Adipocyte (in vitro differentiated cells): Measurements from ENCODE around the gene MED7.

ENCODE experiments used
- DNase-seq: peaks from one replicate; pipeline ENCODE4 v3.0.0-alpha.2; 2015; ENCODE audit warnings: low read depth
- H3K27me3 ChIP-seq: replicated peaks from 2 replicates; pipeline ENCODE4 v1.7.0; 2013; ENCODE audit warnings: mild to moderate bottlenecking, low read length, moderate library complexity; ENCODE audit not compliant: control insufficient read depth, insufficient read depth
- H3K36me3 ChIP-seq: 2 replicates; pipeline ENCODE4 v1.7.0; 2013; ENCODE audit warnings: low read length, mild to moderate bottlenecking, moderate library complexity; ENCODE audit not compliant: control insufficient read depth, insufficient read depth, severe bottlenecking
- H3K4me1 ChIP-seq: 2 replicates; pipeline ENCODE4 v1.7.0; 2013; ENCODE audit warnings: mild to moderate bottlenecking, low read length, moderate library complexity; ENCODE audit not compliant: control insufficient read depth, insufficient read depth
- H3K4me3 ChIP-seq: 2 replicates; pipeline ENCODE4 v1.7.0; 2013; ENCODE audit warnings: mild to moderate bottlenecking, low read length, moderate library complexity
- H3K9ac ChIP-seq: 2 replicates; pipeline ENCODE4 v1.7.0; 2013; ENCODE audit warnings: mild to moderate bottlenecking, low read length, moderate library complexity
- H3K9me3 ChIP-seq: 2 replicates; pipeline ENCODE4 v1.7.0; 2013; ENCODE audit warnings: mild to moderate bottlenecking, low read length, moderate library complexity; ENCODE audit not compliant: control insufficient read depth

Gene MED7

GRCh38 chr5:157120102-157120501 lies 22.6 kb downstream of the MED7 start:
- Histone ChIP-seq H3K4me1 (peaks cover 6% of the 10 kb centered on the region), H3K9ac (no peak overlapping the region), H3K27me3 (no peaks in the 10 kb centered on the region), H3K4me3 (no peak overlapping the region), H3K9me3 (peaks cover 19% of the 10 kb centered on the region), H3K36me3 (no peaks in the 10 kb centered on the region)
- no peak for DNase-seq

- DNase-seq, result no peak
These were observed 26.1 kb downstream of the MED7 start for GRCh38 chr5:157116483-157116954.

GRCh38 chr5:157115502-157115901 lies 27.2 kb downstream of the MED7 start:
- no peak for DNase-seq
- no peak overlapping the region for H3K4me3 ChIP-seq
- peaks cover 10% of the 10 kb centered on the region for H3K4me1 ChIP-seq
- H3K9me3 ChIP-seq, result no peaks in the 10 kb centered on the region
- H3K27me3 ChIP-seq, result no peaks in the 10 kb centered on the region
- no peaks in the 10 kb centered on the region for H3K36me3 ChIP-seq
- no peak overlapping the region for H3K9ac ChIP-seq

More at GRCh38 chr5:157116483-157116954, 26.1 kb downstream of the MED7 start:
- H3K9me3 ChIP-seq, result peaks cover 4% of the 10 kb centered on the region
- H3K4me3 ChIP-seq, result no peak overlapping the region
- no peaks in the 10 kb centered on the region for H3K36me3 ChIP-seq
- H3K4me1 ChIP-seq, result peaks cover 10% of the 10 kb centered on the region
- no peaks in the 10 kb centered on the region for H3K27me3 ChIP-seq
- H3K9ac ChIP-seq, result no peak overlapping the region

GRCh38 chr5:157115012-157115411 lies 27.7 kb downstream of the MED7 start:
- Histone ChIP-seq H3K9me3 (no peaks in the 10 kb centered on the region), H3K9ac (no peak overlapping the region), H3K27me3 (no peaks in the 10 kb centered on the region), H3K4me3 (no peak overlapping the region), H3K36me3 (no peaks in the 10 kb centered on the region), H3K4me1 (peaks cover 10% of the 10 kb centered on the region)
- DNase-seq, result no peak

GRCh38 chr5:157113002-157113401 lies 29.7 kb downstream of the MED7 start:
- peak; percentile 11 for DNase-seq
- Histone ChIP-seq H3K4me1 (peaks cover 19% of the 10 kb centered on the region), H3K4me3 (peak overlapping the region; percentile 48), H3K9ac (peak overlapping the region; percentile 76), H3K27me3 (no peaks in the 10 kb centered on the region), H3K36me3 (no peaks in the 10 kb centered on the region), H3K9me3 (no peaks in the 10 kb centered on the region)

GRCh38 chr5:157109744-157110143 lies 32.9 kb downstream of the MED7 start:
- H3K4me3 ChIP-seq, result no peak overlapping the region
- no peaks in the 10 kb centered on the region for H3K27me3 ChIP-seq
- no peak for DNase-seq

GRCh38 chr5:157108976-157109375 lies 33.7 kb downstream of the MED7 start, which contains the start of gene HAVCR2:
TSS of gene HAVCR2 (minus strand) at chr5:157109044. CDS start at chr5:157108983, 61 bp downstream.
- H3K27me3 ChIP-seq, result no peaks in the 10 kb centered on the region
- peaks cover 21% of the 10 kb centered on the region for H3K4me1 ChIP-seq
- peak within 1 kb of the TSS; percentile 61 for H3K4me3 ChIP-seq
- no peak for DNase-seq
- no peaks in the 10 kb centered on the region for H3K9me3 ChIP-seq
- H3K36me3 ChIP-seq, result no peaks in the 10 kb centered on the region
- H3K9ac ChIP-seq, result no peak within 1 kb of the TSS

More at GRCh38 chr5:157109744-157110143, 32.9 kb downstream of the MED7 start:
- Histone ChIP-seq H3K9ac (no peak overlapping the region), H3K36me3 (no peaks in the 10 kb centered on the region), H3K4me1 (peaks cover 22% of the 10 kb centered on the region), H3K9me3 (no peaks in the 10 kb centered on the region)

- DNase-seq, result no peak
- Histone ChIP-seq H3K36me3 (no peaks in the 10 kb centered on the region), H3K4me3 (no peak overlapping the region), H3K9me3 (no peaks in the 10 kb centered on the region), H3K27me3 (no peaks in the 10 kb centered on the region), H3K9ac (no peak overlapping the region), H3K4me1 (peaks cover 21% of the 10 kb centered on the region)
These were observed 35.2 kb downstream of the MED7 start for GRCh38 chr5:157107508-157107907.

GRCh38 chr5:157106630-157107461 lies 35.8 kb downstream of the MED7 start:
- no peaks in the 10 kb centered on the region for H3K36me3 ChIP-seq
- peak; percentile 34 for DNase-seq
- H3K9me3 ChIP-seq, result no peaks in the 10 kb centered on the region

GRCh38 chr5:157100140-157100679 lies 42.5 kb downstream of the MED7 start:
- Histone ChIP-seq H3K4me3 (no peak overlapping the region), H3K9me3 (no peaks in the 10 kb centered on the region), H3K36me3 (no peaks in the 10 kb centered on the region), H3K4me1 (peaks cover 31% of the 10 kb centered on the region), H3K9ac (peak overlapping the region; percentile 50), H3K27me3 (no peaks in the 10 kb centered on the region)
- DNase-seq, result peak; percentile 82

More at GRCh38 chr5:157106630-157107461, 35.8 kb downstream of the MED7 start:
- Histone ChIP-seq H3K9ac (no peak overlapping the region), H3K4me3 (peak overlapping the region; percentile 40), H3K27me3 (no peaks in the 10 kb centered on the region), H3K4me1 (peaks cover 21% of the 10 kb centered on the region)

GRCh38 chr5:157088342-157088990 lies 54.2 kb downstream of the MED7 start:
- peaks cover 6% of the 10 kb centered on the region for H3K4me1 ChIP-seq
- no peaks in the 10 kb centered on the region for H3K27me3 ChIP-seq
- no peak overlapping the region for H3K9ac ChIP-seq
- H3K36me3 ChIP-seq, result peaks cover 26% of the 10 kb centered on the region
- no peak overlapping the region for H3K4me3 ChIP-seq
- DNase-seq, result no peak
- H3K9me3 ChIP-seq, result no peaks in the 10 kb centered on the region
